CD14-positive monocyte (primary cell): ENCODE measurements around the gene NFATC2IP. TPM values are rescaled to one million over a fixed set of nuclear protein-coding genes. Genes with fewer than 3 reads are reported as not detected.

Experiments used
- DNase-seq, 3 donors: peaks; one replicate each; pipeline ENCODE4 v3.0.0-alpha.2; 2011 to 2022
- H2AFZ ChIP-seq: 2 replicates; pipeline ENCODE4 v1.6.0; 2012; ENCODE audit warnings: mild to moderate bottlenecking, low read depth, low read length, inconsistent platforms; ENCODE audit not compliant: insufficient read depth, poor library complexity, severe bottlenecking
- H3K27ac ChIP-seq, 2 donors: 1 replicate in 1 of 2; 2 replicates in 1 of 2; pipeline ENCODE4 v1.5.1; 2012 to 2013; ENCODE audit warnings: low read length in 2 of 2, control low read depth in 1 of 2, inconsistent platforms in 1 of 2, low read depth in 1 of 2, mild to moderate bottlenecking in 1 of 2
- H3K27me3 ChIP-seq, 2 donors: one replicate each; pipeline versions ENCODE4 v1.6.0 to v1.6.1; 2011 to 2013; ENCODE audit warnings: low read length in 2 of 2; ENCODE audit not compliant: control insufficient read depth in 2 of 2, insufficient read depth in 2 of 2
- H3K36me3 ChIP-seq, 2 donors: replicated peaks in 1 of 2; 1 replicate in 1 of 2; 2 replicates in 1 of 2; pipeline versions ENCODE4 v1.5.1 to v1.6.1; 2012 to 2013; ENCODE audit warnings: low read length in 2 of 2, control low read depth in 1 of 2, inconsistent platforms in 1 of 2, mild to moderate bottlenecking in 1 of 2; ENCODE audit not compliant: insufficient read depth in 2 of 2, control insufficient read depth in 1 of 2
- H3K4me1 ChIP-seq, 2 donors: 1 replicate in 1 of 2; 2 replicates in 1 of 2; pipeline versions ENCODE4 v1.5.1 to v1.6.1; 2012 to 2013; ENCODE audit warnings: low read length in 2 of 2, control low read depth in 1 of 2, inconsistent platforms in 1 of 2, mild to moderate bottlenecking in 1 of 2, moderate library complexity in 1 of 2; ENCODE audit not compliant: insufficient read depth in 2 of 2, control insufficient read depth in 1 of 2
- H3K4me2 ChIP-seq: replicated peaks from 2 replicates; pipeline ENCODE3; 2012; ENCODE audit warnings: low read length, moderate library complexity, mild to moderate bottlenecking; ENCODE audit not compliant: poor library complexity, severe bottlenecking; ENCODE audit errors: extremely low read depth
- H3K4me3 ChIP-seq, 3 experiments: fragments of 200-600 bp in 1 of 3; sonication (generic) in 1 of 3; replicated peaks in 1 of 3; 1 replicate in 2 of 3; 2 replicates in 1 of 3; pipeline ENCODE4 v1.5.1; 2011 to 2013; ENCODE audit warnings: low read length in 3 of 3, mild to moderate bottlenecking in 3 of 3, control low read depth in 2 of 3, low read depth in 2 of 3, inconsistent platforms in 1 of 3, moderate library complexity in 1 of 3
- H3K79me2 ChIP-seq: 2 replicates; pipeline ENCODE4 v1.6.0; 2012; ENCODE audit warnings: mild to moderate bottlenecking, control low read depth, inconsistent platforms, low read length, moderate library complexity; ENCODE audit not compliant: insufficient read depth
- H3K9ac ChIP-seq: 2 replicates; pipeline ENCODE4 v1.6.0; 2017; ENCODE audit warnings: low read length, mild to moderate bottlenecking; ENCODE audit not compliant: insufficient read depth, poor library complexity, severe bottlenecking
- H3K9me3 ChIP-seq, 2 donors: replicated peaks in 1 of 2; 1 replicate in 1 of 2; 2 replicates in 1 of 2; pipeline versions ENCODE4 v1.5.1 to v1.6.1; 2012 to 2013; ENCODE audit warnings: low read length in 2 of 2, control low read depth in 1 of 2; ENCODE audit not compliant: control insufficient read depth in 1 of 2, insufficient read depth in 1 of 2
- H4K20me1 ChIP-seq: 2 replicates; pipeline ENCODE4 v1.6.0; 2012; ENCODE audit warnings: mild to moderate bottlenecking, low read length, control low read depth, moderate library complexity; ENCODE audit not compliant: insufficient read depth
- H3K27ac Mint-ChIP-seq, 7 donors: one replicate each; pipeline ENCODE4 v1.8.0; 2020; ENCODE audit warnings: mild to moderate bottlenecking in 7 of 7, mixed read lengths in 7 of 7, moderate library complexity in 6 of 7, inconsistent platforms in 2 of 7
- H3K27me3 Mint-ChIP-seq, 3 donors: one replicate each; pipeline ENCODE4 v1.8.0; 2021 to 2022; ENCODE audit warnings: low read depth in 3 of 3, mild to moderate bottlenecking in 3 of 3, mixed read lengths in 3 of 3, moderate library complexity in 3 of 3, inconsistent platforms in 1 of 3
- H3K36me3 Mint-ChIP-seq, 2 donors: one replicate each; pipeline ENCODE4 v1.8.0; 2020; ENCODE audit warnings: mixed read lengths in 2 of 2, inconsistent platforms in 1 of 2, mild to moderate bottlenecking in 1 of 2
- H3K4me1 Mint-ChIP-seq: one replicate; pipeline ENCODE4 v1.8.0; 2020; ENCODE audit warnings: mild to moderate bottlenecking, mixed read lengths
- H3K4me3 Mint-ChIP-seq, 2 donors: one replicate each; pipeline ENCODE4 v1.8.0; 2020; ENCODE audit warnings: mild to moderate bottlenecking in 2 of 2, mixed read lengths in 2 of 2, moderate library complexity in 1 of 2
- H3K9me3 Mint-ChIP-seq, 7 donors: one replicate each; pipeline ENCODE4 v1.8.0; 2020 to 2022; ENCODE audit warnings: mixed read lengths in 7 of 7, mild to moderate bottlenecking in 6 of 7, moderate library complexity in 6 of 7, inconsistent platforms in 2 of 7
- CTCF ChIP-seq: fragments of 200-600 bp; IDR thresholded peaks from one replicate; pipeline ENCODE4 v1.8.0; 2022; ENCODE audit warnings: antibody characterized with exemption, mild to moderate bottlenecking
- WGBS: methylation state at CpG from one replicate; pipeline ENCODE4 v1.1.5; 2013; ENCODE audit warnings: missing lambda C conversion rate; ENCODE audit not compliant: insufficient coverage; 5-methylcytosine and 5-hydroxymethylcytosine counted together
- intact Hi-C, 2 donors: fragments of 100-400 bp; cut with micrococcal nuclease; formaldehyde crosslinking; loops; one replicate each; pipeline versions ENCODE4 v1.15.0 to v1.15.1; 2023
- polyA plus RNA-seq, 3 donors: library from polyadenylated mRNA; depleted of rRNA in 1 of 3; unstranded in 2 of 3; stranded (reverse) in 1 of 3; fragments of 300-500 nt in 2 of 3; fragments of >200 nt in 1 of 3; fragmentation: Illumina TruSeq in 2 of 3; gene quantifications; 1 replicate in 2 of 3; 2 replicates in 1 of 3; pipeline ENCODE4 v1.2.3, GENCODE V29; 2012 to 2021

NFATC2IP gene
- polyA plus RNA-seq, 3 donors, result 17.5 to 125 (median 18.4) TPM

- Histone ChIP-seq H3K36me3 (no peaks in the 10 kb centered on the region), H3K9me3 (peaks cover 0 to 2% of the 10 kb centered on the region in 2 donors), H3K27me3 (no peaks in the 10 kb centered on the region), H2AFZ (peak overlapping the region; percentile 78), H3K4me3 (no peak overlapping the region), H3K27ac (no peak overlapping the region), H3K9ac (peak overlapping the region; percentile 18), H3K79me2 (no peaks in the 10 kb centered on the region), H4K20me1 (no peaks in the 10 kb centered on the region), H3K4me1 (peaks cover 59 to 67% of the 10 kb centered on the region in 2 donors), H3K4me2 (no peak overlapping the region)
- no peak for DNase-seq
- intact Hi-C loops, result no loop called here
- Mint-ChIP-seq H3K27me3 (peaks cover 2 to 10% (median 5%) of the 10 kb centered on the region in 3 donors), H3K27ac (no peak overlapping the region), H3K36me3 (peaks cover 3 to 7% of the 10 kb centered on the region in 2 donors), H3K9me3 (peaks cover 0 to 11% (median 7%) of the 10 kb centered on the region in 7 donors), H3K4me1 (peaks cover 57% of the 10 kb centered on the region), H3K4me3 (no peak overlapping the region)
- TF ChIP-seq CTCF, result no peak
- no CpG with 5 or more reads among the region's 2 CpGs for WGBS
Measured at GRCh38 chr16:29009838-29010166, 59.1 kb downstream of the NFATC2IP start.

DNA sequence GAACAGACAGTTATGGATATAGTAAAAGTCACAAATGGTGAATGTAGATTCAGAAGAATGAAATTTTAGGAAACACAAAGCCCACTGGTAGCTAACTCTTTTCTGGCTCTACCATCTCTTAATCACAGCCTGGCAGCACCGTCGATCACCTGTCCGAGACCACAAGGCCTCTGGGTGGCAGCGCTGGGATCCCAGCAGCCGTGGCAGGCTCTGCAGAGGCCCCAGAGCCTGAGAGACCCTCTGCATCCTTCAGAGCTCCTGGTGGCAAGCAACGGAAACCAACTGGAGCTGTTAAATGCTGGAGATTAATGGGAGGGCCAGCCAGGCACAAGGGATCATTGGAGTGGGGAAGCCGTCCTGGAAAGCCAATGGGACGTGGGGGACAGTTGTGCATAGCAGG, 60.4 kb downstream of the NFATC2IP start:
- Histone ChIP-seq H3K27me3 (no peaks in the 10 kb centered on the region), H3K27ac (no peak overlapping the region), H3K79me2 (no peaks in the 10 kb centered on the region), H4K20me1 (no peaks in the 10 kb centered on the region), H3K36me3 (no peaks in the 10 kb centered on the region), H3K4me3 (no peak overlapping the region), H3K4me1 (peaks cover 72 to 80% of the 10 kb centered on the region in 2 donors), H2AFZ (peak overlapping the region; percentile 31), H3K9ac (no peak overlapping the region), H3K9me3 (peaks cover 0 to 2% of the 10 kb centered on the region in 2 donors), H3K4me2 (no peak overlapping the region)
- Mint-ChIP-seq H3K27me3 (peaks cover 2 to 10% (median 2%) of the 10 kb centered on the region in 3 donors), H3K9me3 (peaks cover 0 to 11% (median 8%) of the 10 kb centered on the region in 7 donors), H3K27ac (no peak overlapping the region), H3K4me3 (no peak overlapping the region), H3K4me1 (peaks cover 66% of the 10 kb centered on the region), H3K36me3 (peaks cover 3 to 7% of the 10 kb centered on the region in 2 donors)
- intact Hi-C loops, result no loop called here
- no peak for DNase-seq
- WGBS, result 80% methylated on average over 5 of the region's 8 CpGs
- TF ChIP-seq CTCF, result no peak
